Colonic mucosa (tissue), 4 donors: ENCODE measurements around the gene PLOD1. TPM values are rescaled to one million over a fixed set of nuclear protein-coding genes. Genes with fewer than 3 reads are reported as not detected.

Experiments
- DNase-seq: peaks from one replicate; pipeline ENCODE4 v3.0.0-alpha.2; 2020
- H3K27ac ChIP-seq: fragments of 200-600 bp; one replicate; pipeline ENCODE4 v1.8.0; 2021
- H3K27me3 ChIP-seq: fragments of 200-600 bp; one replicate; pipeline ENCODE4 v1.8.0; 2021
- H3K36me3 ChIP-seq: fragments of 200-600 bp; one replicate; pipeline ENCODE4 v1.8.0; 2021
- H3K4me1 ChIP-seq: fragments of 200-600 bp; one replicate; pipeline ENCODE4 v1.8.0; 2021; ENCODE audit warnings: mild to moderate bottlenecking
- H3K4me3 ChIP-seq: fragments of 200-600 bp; one replicate; pipeline ENCODE4 v1.8.0; 2021
- H3K9ac ChIP-seq, 2 donors: one replicate each; pipeline ENCODE4 v1.7.0; 2013; ENCODE audit warnings: control low read depth in 2 of 2, low read depth in 2 of 2, low read length in 2 of 2
- H3K9me3 ChIP-seq: fragments of 200-600 bp; one replicate; pipeline ENCODE4 v1.8.0; 2021
- intact Hi-C: fragments of 100-400 bp; cut with DNase I; formaldehyde crosslinking; loops from one replicate; pipeline ENCODE4 v1.14.1; 2022
- total RNA-seq, 2 donors: library from RNA; stranded (reverse); fragmentation: NEBNext Ultra II Directional in 1 of 2; extraction: Animal tissue kit (Norgen Biotek cat#: 25700) in 1 of 2; gene quantifications; one replicate each; pipeline ENCODE4 v1.2.1, GENCODE V29; 2021
- TF ChIP-seq, protein P1 (sequence below): fragments of 200-600 bp; IDR thresholded peaks from one replicate; pipeline ENCODE4 v1.8.0; 2022; ENCODE audit warnings: antibody characterized with exemption, mild to moderate bottlenecking
- donor health status: healthy.
- donor health status: DM: no; HTN: no; CAD: no.
- donor health status: DM: no; HTN: no; CAD: no.

PLOD1 gene
- total RNA-seq, 2 donors from 2014 or later = 72.5 to 83.9 TPM

DNA sequence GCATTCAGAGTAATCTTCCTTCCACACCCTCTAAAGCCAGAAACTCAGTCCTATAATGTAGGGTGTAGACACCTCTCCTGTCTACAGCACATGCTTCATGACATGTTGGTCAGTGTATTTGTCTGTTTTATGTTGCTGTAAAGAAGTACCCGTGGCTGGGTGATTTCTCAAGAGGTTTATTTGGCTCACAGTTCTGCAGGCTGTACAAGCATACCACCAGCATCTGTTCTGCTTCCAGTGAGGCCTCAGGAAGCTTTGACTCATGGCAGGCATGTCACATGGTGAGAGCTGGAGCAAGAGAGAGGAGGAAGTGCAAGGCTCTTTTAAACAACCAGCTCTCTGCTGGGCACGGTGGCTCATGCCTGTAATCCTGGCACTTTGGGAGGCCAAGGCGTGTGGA, 12.1 kb downstream of the PLOD1 start:
- no peak overlapping the region for H3K4me3 ChIP-seq
- H3K9ac ChIP-seq = no peak overlapping the region
- no peaks in the 10 kb centered on the region for H3K4me1 ChIP-seq
- intact Hi-C loops = no loop called here
- no peaks in the 10 kb centered on the region for H3K9me3 ChIP-seq
- DNase-seq = no peak
- H3K27me3 ChIP-seq = no peaks in the 10 kb centered on the region
- no peaks in the 10 kb centered on the region for H3K36me3 ChIP-seq
- H3K27ac ChIP-seq = no peak overlapping the region
- TF ChIP-seq, protein P1, sequence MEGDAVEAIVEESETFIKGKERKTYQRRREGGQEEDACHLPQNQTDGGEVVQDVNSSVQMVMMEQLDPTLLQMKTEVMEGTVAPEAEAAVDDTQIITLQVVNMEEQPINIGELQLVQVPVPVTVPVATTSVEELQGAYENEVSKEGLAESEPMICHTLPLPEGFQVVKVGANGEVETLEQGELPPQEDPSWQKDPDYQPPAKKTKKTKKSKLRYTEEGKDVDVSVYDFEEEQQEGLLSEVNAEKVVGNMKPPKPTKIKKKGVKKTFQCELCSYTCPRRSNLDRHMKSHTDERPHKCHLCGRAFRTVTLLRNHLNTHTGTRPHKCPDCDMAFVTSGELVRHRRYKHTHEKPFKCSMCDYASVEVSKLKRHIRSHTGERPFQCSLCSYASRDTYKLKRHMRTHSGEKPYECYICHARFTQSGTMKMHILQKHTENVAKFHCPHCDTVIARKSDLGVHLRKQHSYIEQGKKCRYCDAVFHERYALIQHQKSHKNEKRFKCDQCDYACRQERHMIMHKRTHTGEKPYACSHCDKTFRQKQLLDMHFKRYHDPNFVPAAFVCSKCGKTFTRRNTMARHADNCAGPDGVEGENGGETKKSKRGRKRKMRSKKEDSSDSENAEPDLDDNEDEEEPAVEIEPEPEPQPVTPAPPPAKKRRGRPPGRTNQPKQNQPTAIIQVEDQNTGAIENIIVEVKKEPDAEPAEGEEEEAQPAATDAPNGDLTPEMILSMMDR = no peak

GRCh38 chr1:11948822-11949458, 14.4 kb downstream of the PLOD1 start:
- Histone ChIP-seq H3K9ac (no peak overlapping the region), H3K4me1 (no peaks in the 10 kb centered on the region), H3K4me3 (no peak overlapping the region), H3K9me3 (no peaks in the 10 kb centered on the region), H3K27ac (no peak overlapping the region), H3K27me3 (no peaks in the 10 kb centered on the region), H3K36me3 (no peaks in the 10 kb centered on the region)
- TF ChIP-seq, protein P1 = no peak
- DNase-seq = no peak
- intact Hi-C loops = no loop called here

DNA sequence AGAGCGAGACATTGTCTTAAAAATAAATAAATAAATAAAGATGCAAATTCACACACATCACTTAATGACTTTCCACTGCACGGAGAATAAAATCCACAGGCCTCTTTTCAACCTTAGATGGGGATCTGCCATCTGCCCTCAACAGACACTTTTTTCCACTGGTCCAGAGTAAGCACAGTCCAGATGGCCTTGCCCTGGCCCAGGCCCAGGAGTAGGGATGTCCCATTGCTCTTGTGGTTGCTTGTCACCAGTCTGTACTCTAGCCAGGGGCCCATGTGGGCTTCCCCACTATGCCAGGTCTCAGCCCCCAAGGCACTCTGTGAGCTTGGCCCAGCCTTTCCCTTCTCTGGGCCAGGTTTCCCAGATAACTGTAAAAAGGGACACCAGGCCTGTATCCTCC, 17.4 kb downstream of the PLOD1 start:
- TF ChIP-seq, protein P1 = no peak
- Histone ChIP-seq H3K9ac (no peak overlapping the region), H3K4me3 (no peak overlapping the region), H3K9me3 (no peaks in the 10 kb centered on the region), H3K27ac (no peak overlapping the region), H3K27me3 (no peaks in the 10 kb centered on the region), H3K36me3 (no peaks in the 10 kb centered on the region), H3K4me1 (no peaks in the 10 kb centered on the region)
- no peak for DNase-seq
- intact Hi-C loops = no loop called here

DNA sequence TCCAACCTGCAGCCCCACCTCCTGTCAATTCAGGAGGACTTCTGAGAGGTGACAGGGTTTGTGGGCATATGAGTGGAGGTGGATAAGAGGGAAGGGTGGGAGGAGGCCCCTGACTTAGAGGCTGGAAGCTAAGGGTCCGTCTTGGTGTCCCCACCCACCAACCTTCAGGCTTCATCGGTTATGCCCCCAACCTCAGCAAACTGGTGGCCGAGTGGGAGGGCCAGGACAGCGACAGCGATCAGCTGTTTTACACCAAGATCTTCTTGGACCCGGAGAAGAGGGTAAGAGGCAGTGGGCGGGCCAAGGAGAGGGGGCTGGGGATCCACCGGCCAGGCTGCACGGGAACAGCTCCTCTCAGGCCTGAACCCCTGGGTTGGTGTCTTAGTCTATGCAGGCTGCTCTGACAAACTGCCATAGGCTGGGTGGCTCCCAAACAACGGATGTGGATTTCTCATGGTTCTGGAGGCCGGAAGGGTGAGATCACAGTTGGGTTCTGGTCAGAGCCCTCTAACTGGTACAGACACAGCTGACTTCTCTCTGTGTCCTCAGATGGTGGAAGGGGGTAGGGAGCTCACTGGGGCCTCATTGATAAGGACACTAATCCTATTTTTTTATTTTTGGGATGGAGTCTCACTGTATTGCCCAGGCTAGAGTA, 18.1 kb downstream of the PLOD1 start:
- intact Hi-C loops = no loop called here
- no peak for DNase-seq
- TF ChIP-seq, protein P1 = no peak

DNA sequence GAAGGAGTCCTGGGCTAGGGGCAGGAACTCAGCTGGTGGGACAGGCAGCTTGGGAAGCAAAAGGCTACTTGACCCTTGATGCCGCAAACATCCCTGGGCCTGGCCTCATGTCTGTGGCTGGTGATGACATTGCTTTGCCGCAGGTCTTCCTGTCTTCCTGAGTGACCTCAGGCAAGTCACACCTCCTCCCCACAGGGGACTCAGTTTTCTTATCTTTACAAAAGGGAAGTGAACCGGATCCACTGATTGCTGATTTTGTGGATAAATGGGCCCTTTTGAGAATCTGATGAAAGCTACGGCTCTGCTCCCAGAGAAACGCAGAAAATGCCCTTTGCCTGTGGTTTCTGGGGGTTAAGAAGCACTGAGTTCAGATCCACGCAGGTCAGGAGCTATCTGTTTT, 20.7 kb downstream of the PLOD1 start:
- Histone ChIP-seq H3K9ac (no peak overlapping the region), H3K27ac (no peak overlapping the region), H3K36me3 (no peaks in the 10 kb centered on the region), H3K27me3 (no peaks in the 10 kb centered on the region), H3K4me1 (no peaks in the 10 kb centered on the region), H3K4me3 (no peak overlapping the region), H3K9me3 (no peaks in the 10 kb centered on the region)
- TF ChIP-seq, protein P1 = no peak
- DNase-seq = no peak
- intact Hi-C loops = loop anchor here (5.0 kb wide), 1 partner anchor 43 kb away; no protein-coding TSS in a partner anchor

More for the DNA sequence above, 18.1 kb downstream of the PLOD1 start:
- no peak overlapping the region for H3K4me3 ChIP-seq
- H3K9ac ChIP-seq = no peak overlapping the region
- H3K9me3 ChIP-seq = no peaks in the 10 kb centered on the region
- H3K36me3 ChIP-seq = no peaks in the 10 kb centered on the region
- no peaks in the 10 kb centered on the region for H3K27me3 ChIP-seq
- no peaks in the 10 kb centered on the region for H3K4me1 ChIP-seq
- H3K27ac ChIP-seq = no peak overlapping the region
